Epithelial cell of esophagus (primary cell): Measurements from ENCODE around the gene DRC3.

Experiments
- DNase-seq: peaks from one replicate; pipeline ENCODE4 v3.0.0; 2010; ENCODE audit warnings: low read depth
- H3K4me3 ChIP-seq: 2 replicates; pipeline ENCODE4 v1.5.1; 2011; ENCODE audit warnings: mild to moderate bottlenecking, low read length, control low read depth
- CTCF ChIP-seq: IDR thresholded peaks from 2 replicates; pipeline ENCODE4 v1.5.1; 2011; ENCODE audit warnings: low read depth, mild to moderate bottlenecking, low read length, control low read depth, inconsistent platforms; ENCODE audit not compliant: insufficient read depth; ENCODE audit errors: missing control alignments

Gene DRC3

GRCh38 chr17:18038149-18038850, 65.6 kb downstream of the DRC3 start:
- peak; percentile 53 for DNase-seq
- H3K4me3 ChIP-seq, result peak overlapping the region; percentile 89
- TF ChIP-seq CTCF, result no peak

GRCh38 chr17:18038861-18039534, 66.3 kb downstream of the DRC3 start, which contains the start of the genes ATPAF2 and GID4:
Gene ATPAF2, minus strand, starts transcription at chr17:18039168. Its CDS starts 155 bp downstream, at chr17:18039013.
Gene GID4, plus strand, starts transcription at chr17:18039408. Its CDS starts 57 bp downstream, at chr17:18039465.
- TF ChIP-seq CTCF, result no peak
- peak; percentile 100 for DNase-seq
- peak within 1 kb of the TSS; percentile 89 for H3K4me3 ChIP-seq

DNA sequence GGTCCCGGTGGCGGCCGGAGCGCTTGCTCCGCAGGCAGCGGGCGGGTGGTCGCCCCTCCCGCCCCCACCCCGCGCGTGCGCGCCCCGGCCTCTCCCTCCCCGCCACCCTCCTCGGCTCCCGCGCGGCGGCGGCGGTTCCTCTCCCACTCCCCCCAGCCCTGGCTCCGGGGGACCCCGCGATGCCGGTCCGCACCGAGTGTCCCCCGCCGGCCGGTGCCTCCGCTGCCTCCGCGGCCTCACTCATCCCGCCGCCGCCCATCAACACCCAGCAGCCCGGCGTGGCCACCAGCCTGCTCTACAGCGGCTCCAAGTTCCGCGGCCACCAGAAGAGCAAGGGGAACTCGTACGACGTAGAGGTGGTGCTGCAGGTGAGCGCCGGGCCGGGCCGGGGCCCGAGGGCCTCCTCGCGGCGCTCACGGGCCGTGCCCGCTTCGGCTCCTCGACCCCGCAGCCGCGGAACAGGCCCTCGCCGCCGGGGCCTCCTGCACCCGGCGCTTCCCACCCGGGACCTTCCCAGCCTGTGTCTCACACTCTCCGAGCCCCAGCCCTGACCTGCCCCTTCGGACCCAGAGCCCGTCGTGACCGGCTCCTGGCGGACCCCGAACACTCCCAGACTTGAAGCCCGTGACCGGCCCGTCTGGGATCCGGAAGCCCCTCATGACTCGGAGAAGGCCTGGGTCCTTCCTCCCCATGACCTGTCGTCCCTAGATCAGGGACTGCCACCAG, 67.0 kb downstream of the DRC3 start:
- H3K4me3 ChIP-seq, result peak overlapping the region; percentile 89
- no peak for TF ChIP-seq CTCF
- DNase-seq, result peak; percentile 27

- DNase-seq, result no peak
- H3K4me3 ChIP-seq, result peak overlapping the region; percentile 89
- no peak for TF ChIP-seq CTCF
These were observed 67.7 kb downstream of the DRC3 start for GRCh38 chr17:18040261-18040858.

DNA sequence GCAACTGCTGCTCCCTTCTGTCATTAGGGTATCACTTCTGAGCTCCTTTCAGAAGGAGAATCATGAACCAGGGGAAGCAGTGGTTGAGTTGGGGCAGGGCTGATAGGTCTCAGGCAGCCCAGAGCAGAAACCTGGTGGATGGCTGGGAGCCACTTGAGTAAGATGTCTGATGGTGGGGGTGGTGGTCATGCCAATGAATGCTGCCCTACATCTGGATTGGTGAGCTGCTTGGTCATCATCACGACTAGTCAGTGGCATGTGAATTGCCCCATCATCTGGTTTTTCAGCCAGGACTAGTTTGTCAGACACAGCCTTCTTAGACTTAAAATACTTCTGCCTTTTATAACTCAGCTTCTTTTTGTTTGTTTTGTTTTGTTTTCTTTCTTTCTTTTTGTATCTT, 69.1 kb downstream of the DRC3 start:
- peak; percentile 96 for DNase-seq
- no peak for TF ChIP-seq CTCF
- no peak overlapping the region for H3K4me3 ChIP-seq

DNA sequence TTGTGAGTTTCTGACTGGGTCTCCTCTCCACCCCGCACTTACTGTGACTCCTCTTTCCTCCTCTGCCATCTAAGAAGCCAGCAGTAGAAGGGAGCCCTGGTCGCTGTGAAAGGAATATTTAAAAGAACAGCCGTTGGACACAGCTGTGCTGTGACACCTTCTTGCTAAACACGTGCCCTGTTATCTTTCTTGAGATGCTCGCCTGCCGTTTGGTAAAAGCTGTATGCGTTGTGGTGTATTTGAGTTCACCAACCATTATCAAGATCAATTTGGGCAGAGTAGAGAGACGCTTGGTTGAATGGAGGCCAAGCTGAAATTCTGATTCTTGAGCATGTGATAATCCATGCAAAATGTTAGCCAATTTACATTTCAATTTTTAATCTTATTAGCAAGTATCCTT, 70.3 kb downstream of the DRC3 start:
- H3K4me3 ChIP-seq, result no peak overlapping the region
- TF ChIP-seq CTCF, result no peak
- no peak for DNase-seq
